ENCODE measurements around the gene PAEP.

DNA sequence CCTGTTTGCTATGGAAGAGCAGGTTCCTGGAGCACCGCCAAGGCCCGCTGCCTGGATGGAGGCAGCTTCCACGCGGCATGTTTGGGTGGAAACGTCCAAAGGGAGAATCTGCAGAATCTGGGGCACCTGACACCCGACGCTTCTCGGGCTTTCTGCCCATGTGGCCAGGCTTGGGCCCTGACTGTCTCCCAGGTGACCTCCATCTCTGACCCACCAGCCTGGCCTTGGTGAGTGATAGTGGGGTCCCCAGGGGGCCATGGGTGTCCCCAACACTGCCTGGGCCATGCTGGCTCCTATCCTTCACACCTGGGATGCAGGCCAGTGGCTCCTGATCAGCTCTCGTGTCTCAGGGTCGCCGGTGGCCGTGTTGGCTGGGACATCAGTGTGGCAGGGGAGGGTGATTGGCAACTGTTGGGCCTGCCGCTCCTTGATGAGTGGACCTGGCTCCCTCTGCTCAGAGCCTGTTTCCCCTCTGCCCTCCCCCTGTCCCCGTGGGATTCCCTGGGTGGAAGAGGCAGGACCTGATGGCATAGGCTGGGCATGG is 43.8 kb downstream of the PAEP start:
- TF ChIP-seq EZH2phosphoT487 (IDR thresholded peaks at IDR 0.05; ENCODE audit: insufficient read depth, low read depth), result no peak
- no peak for TF ChIP-seq EZH2 (IDR thresholded peaks at IDR 0.05; ENCODE audit: insufficient read depth, poor library complexity, severe bottlenecking)

All from GM23248 (cell line).